BLaER1 treated with 17β-estradiol and CSF1 and Interleukin-3, amounts not matched to agents 10 nM and 100 nM (cell line): ENCODE data around the gene RHO.

ENCODE experiments used
- H3K27ac ChIP-seq, 11 experiments: shearing (Covaris generic); formaldehyde crosslinking; 2 replicates each; pipeline ENCODE4 v1.8.1; 2022
- H3K27me3 ChIP-seq, 11 experiments: shearing (Covaris generic); formaldehyde crosslinking; 2 replicates each; pipeline ENCODE4 v1.8.1; 2022
- H3K36me3 ChIP-seq, 11 experiments: shearing (Covaris generic); formaldehyde crosslinking; 2 replicates each; pipeline ENCODE4 v1.8.1; 2022
- H3K4me1 ChIP-seq, 10 experiments: shearing (Covaris generic); formaldehyde crosslinking; 2 replicates each; pipeline ENCODE4 v1.8.1; 2022
- H3K4me2 ChIP-seq, 11 experiments: shearing (Covaris generic); formaldehyde crosslinking; 2 replicates each; pipeline ENCODE4 v1.8.1; 2022
- H3K4me3 ChIP-seq, 10 experiments: shearing (Covaris generic); formaldehyde crosslinking; 2 replicates each; pipeline ENCODE4 v1.8.1; 2022
- H3K9ac ChIP-seq, 11 experiments: shearing (Covaris generic); formaldehyde crosslinking; 2 replicates each; pipeline ENCODE4 v1.8.1; 2022
- H3K9me3 ChIP-seq, 11 experiments: shearing (Covaris generic); formaldehyde crosslinking; replicated peaks in 1 of 11; 2 replicates each; pipeline ENCODE4 v1.8.1; 2022
- H4K20me1 ChIP-seq, 11 experiments: shearing (Covaris generic); formaldehyde crosslinking; 2 replicates each; pipeline ENCODE4 v1.8.1; 2022
- Cebpa-rat ChIP-seq, 11 experiments: shearing (Covaris generic); IDR thresholded peaks; 2 replicates each; pipeline ENCODE4 v1.8.1; 2022

RHO gene

DNA sequence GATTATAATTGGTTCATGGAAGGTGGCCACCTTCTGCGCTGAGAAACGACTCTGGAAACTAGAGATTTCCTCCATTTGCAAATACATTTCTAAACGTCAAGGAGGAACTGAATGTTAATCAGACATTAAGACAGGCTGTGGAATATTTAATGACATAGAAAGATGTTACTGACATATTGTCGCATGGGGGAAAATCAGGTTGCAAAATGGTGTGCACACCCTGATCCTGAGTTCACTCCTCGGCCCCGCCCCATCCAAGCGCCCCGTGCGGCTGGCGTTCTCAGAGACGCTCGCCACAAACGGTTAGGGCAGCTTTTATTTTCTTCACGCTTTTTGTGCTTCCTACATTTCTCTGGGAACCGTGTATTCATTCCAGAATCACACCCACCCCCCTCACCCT is 25.3 kb downstream of the RHO start:
- no peak for TF ChIP-seq Cebpa-rat (IDR thresholded peaks at IDR 0.05)
- Histone ChIP-seq H3K4me3 (peak overlapping the region in 1 of 10 experiments; percentile 10; a peak in 1 of 20 replicates), H3K9ac (peak overlapping the region in 9 of 11 experiments; percentile 30 to 79 (median 59); a peak in 15 of 22 replicates), H3K9me3 (no peaks in the 10 kb centered on the region), H4K20me1 (peaks cover 0 to 48% (median 5%) of the 10 kb centered on the region in 11 experiments; a peak in 10 of 22 replicates), H3K4me2 (peak overlapping the region; percentile 54 to 97 (median 90)), H3K36me3 (peaks cover 23 to 41% (median 31%) of the 10 kb centered on the region in 11 experiments), H3K4me1 (peaks cover 78 to 91% (median 87%) of the 10 kb centered on the region in 10 experiments), H3K27ac (peak overlapping the region in 10 of 11 experiments; percentile 13 to 76 (median 68); a peak in 18 of 22 replicates), H3K27me3 (no peaks in the 10 kb centered on the region)

DNA sequence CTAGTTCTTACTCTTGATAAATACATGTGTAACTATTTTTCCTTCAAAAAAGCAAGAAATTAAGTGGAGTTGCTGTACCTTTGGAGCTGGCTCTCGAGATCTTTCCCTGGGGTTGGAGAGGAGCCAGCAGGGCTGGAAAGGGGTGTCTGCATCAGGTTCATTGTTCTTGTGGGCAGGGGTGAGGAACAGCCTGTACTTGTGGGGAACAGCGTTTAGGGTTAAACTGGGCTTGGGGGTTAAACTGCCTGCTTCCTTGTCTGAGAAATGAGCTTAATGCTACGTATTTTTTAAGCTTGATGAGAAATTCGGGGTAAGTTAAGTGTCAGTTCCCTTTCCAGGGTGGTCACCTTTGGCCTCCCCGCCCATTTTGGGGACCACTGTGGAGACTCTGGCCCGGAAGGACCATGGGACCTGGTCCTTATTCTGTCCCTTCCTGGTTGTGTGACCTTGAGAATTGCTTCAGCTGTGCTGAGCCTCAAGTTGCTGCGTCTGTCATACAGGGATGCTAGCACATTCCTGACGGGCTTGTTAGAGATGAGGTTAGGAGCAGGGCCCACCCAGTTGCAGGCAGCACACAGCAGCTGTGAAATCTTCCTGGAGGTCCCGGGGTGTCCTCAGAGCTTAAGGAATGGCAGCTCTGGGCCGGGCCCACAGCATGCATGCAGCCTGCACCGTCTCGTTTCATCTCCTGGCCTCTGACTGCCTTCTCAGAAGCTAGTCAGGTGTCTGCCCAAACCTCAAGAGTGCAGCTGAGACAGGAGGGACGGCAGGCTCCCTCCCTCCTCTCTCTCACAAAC is 26.1 kb downstream of the RHO start:
- H3K4me1 ChIP-seq = peaks cover 80 to 91% (median 88%) of the 10 kb centered on the region in 10 experiments
- H3K4me3 ChIP-seq = peak overlapping the region in 1 of 10 experiments; percentile 10; a peak in 3 of 20 replicates
- peaks cover 0 to 48% (median 5%) of the 10 kb centered on the region in 11 experiments; a peak in 10 of 22 replicates for H4K20me1 ChIP-seq
- peak overlapping the region in 10 of 11 experiments; percentile 13 to 76 (median 68); a peak in 20 of 22 replicates for H3K27ac ChIP-seq
- no peaks in the 10 kb centered on the region for H3K9me3 ChIP-seq
- H3K4me2 ChIP-seq = peak overlapping the region; percentile 54 to 97 (median 90)
- peak overlapping the region; percentile 38 to 79 (median 59); a peak in 21 of 22 replicates for H3K9ac ChIP-seq
- H3K27me3 ChIP-seq = no peaks in the 10 kb centered on the region
- peaks cover 30 to 50% (median 39%) of the 10 kb centered on the region in 11 experiments for H3K36me3 ChIP-seq
- no peak for TF ChIP-seq Cebpa-rat (IDR thresholded peaks at IDR 0.05)

DNA sequence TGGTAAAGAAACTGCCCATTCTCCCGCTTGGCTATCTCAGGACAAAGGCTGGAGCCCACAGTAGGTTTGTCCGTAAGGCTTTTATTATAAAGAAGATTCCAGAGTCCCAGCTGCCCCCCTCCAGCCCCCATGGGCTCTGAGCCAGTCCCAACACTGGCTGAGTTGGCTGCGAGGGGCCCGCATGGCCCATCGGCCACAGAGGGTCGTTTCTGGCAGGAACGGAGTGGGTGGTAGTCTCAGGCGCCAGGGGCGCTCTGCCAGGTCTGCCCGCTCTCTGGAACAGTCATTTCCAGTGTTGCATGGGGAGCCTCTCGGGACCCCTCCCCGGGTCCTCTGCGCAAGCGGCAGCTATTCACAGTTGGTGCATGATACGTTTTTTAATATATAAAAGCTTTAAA is 26.7 kb downstream of the RHO start:
- Histone ChIP-seq H4K20me1 (peaks cover 0 to 54% (median 5%) of the 10 kb centered on the region in 11 experiments; a peak in 10 of 22 replicates), H3K27ac (peak overlapping the region in 9 of 11 experiments; percentile 54 to 76 (median 72); a peak in 18 of 22 replicates)

DNA sequence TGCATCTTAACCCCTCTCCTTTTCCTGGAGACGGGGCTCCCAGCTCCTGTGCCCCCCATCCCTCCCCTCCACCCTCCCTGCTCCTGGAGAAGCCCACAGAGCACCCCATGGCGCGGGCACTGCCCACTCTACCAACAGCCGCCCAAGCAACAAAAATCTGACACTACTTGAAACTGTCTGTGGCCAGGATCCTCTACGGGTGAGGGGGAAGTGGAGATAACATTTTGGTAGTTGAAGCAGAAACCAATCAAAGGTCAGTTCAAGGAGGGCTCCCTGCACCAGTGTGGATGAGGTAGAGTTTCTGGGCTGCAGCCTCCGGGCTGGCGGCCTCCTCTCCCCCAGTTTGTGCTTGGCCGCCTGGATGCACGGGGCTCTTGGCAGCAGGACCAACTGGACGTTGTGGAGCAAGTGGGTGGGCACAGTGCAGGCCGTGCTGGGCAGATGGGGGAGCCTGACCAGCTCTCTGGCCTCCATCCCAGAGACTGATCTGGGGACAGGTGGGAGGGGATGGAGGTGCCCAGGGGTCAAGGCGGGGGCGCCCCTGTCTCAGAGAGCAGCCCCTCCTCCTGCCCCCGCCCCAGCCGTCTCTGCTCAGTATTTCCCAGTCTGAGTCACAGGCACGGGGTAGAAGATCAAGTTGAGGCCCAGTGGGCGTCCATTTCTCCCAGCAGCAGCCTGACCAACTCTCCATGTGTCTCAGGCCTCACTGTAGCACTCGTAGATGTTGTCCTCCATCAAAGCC is 27.3 kb downstream of the RHO start:
- Histone ChIP-seq H3K4me2 (peak overlapping the region; percentile 80 to 97 (median 90)), H3K36me3 (peaks cover 30 to 62% (median 47%) of the 10 kb centered on the region in 11 experiments), H3K9me3 (no peaks in the 10 kb centered on the region), H3K4me1 (peaks cover 85 to 92% (median 89%) of the 10 kb centered on the region in 10 experiments), H3K9ac (peak overlapping the region; percentile 11 to 79 (median 59); a peak in 17 of 22 replicates), H4K20me1 (peaks cover 0 to 59% (median 5%) of the 10 kb centered on the region in 11 experiments; a peak in 10 of 22 replicates), H3K4me3 (no peak overlapping the region; a peak in 1 of 20 replicates), H3K27me3 (no peaks in the 10 kb centered on the region), H3K27ac (peak overlapping the region in 9 of 11 experiments; percentile 6 to 76 (median 72); a peak in 16 of 22 replicates)
- no peak for TF ChIP-seq Cebpa-rat (IDR thresholded peaks at IDR 0.05)

More for the DNA sequence above, 26.7 kb downstream of the RHO start:
- H3K4me3 ChIP-seq = no peak overlapping the region; a peak in 1 of 20 replicates
- peaks cover 30 to 56% (median 44%) of the 10 kb centered on the region in 11 experiments for H3K36me3 ChIP-seq
- no peaks in the 10 kb centered on the region for H3K9me3 ChIP-seq
- peak overlapping the region; percentile 38 to 79 (median 59); a peak in 19 of 22 replicates for H3K9ac ChIP-seq
- peaks cover 80 to 92% (median 88%) of the 10 kb centered on the region in 10 experiments for H3K4me1 ChIP-seq
- no peaks in the 10 kb centered on the region for H3K27me3 ChIP-seq
- no peak for TF ChIP-seq Cebpa-rat (IDR thresholded peaks at IDR 0.05)
- peak overlapping the region; percentile 54 to 97 (median 90) for H3K4me2 ChIP-seq

DNA sequence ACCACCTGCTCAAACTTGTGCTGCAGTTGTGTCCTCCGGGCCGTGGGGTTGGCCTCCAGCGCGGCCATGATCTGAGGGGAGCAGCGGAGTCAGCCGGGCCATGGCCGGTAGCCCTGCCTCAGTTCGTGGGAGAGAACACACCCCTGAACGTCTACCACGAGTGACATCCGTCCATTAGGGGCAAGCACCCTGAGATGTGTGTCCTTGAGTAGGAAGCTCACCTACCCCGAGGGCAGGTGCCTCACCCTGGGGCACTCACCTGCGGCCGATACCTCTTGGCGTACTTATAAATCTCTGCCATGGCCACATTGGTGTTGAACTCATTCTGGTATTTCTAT is 27.9 kb downstream of the RHO start:
- peak overlapping the region; percentile 80 to 97 (median 90) for H3K4me2 ChIP-seq
- H3K9me3 ChIP-seq = no peaks in the 10 kb centered on the region
- H3K4me1 ChIP-seq = peaks cover 90 to 94% (median 92%) of the 10 kb centered on the region in 10 experiments
- peaks cover 0 to 63% (median 5%) of the 10 kb centered on the region in 11 experiments; a peak in 10 of 22 replicates for H4K20me1 ChIP-seq
- no peaks in the 10 kb centered on the region for H3K27me3 ChIP-seq
- H3K9ac ChIP-seq = peak overlapping the region in 7 of 11 experiments; percentile 45 to 79 (median 66); a peak in 13 of 22 replicates
- no peak for TF ChIP-seq Cebpa-rat (IDR thresholded peaks at IDR 0.05)
- H3K36me3 ChIP-seq = peaks cover 30 to 68% (median 47%) of the 10 kb centered on the region in 11 experiments
- no peak overlapping the region; a peak in 1 of 20 replicates for H3K4me3 ChIP-seq
- peak overlapping the region in 8 of 11 experiments; percentile 6 to 76 (median 68); a peak in 11 of 22 replicates for H3K27ac ChIP-seq

DNA sequence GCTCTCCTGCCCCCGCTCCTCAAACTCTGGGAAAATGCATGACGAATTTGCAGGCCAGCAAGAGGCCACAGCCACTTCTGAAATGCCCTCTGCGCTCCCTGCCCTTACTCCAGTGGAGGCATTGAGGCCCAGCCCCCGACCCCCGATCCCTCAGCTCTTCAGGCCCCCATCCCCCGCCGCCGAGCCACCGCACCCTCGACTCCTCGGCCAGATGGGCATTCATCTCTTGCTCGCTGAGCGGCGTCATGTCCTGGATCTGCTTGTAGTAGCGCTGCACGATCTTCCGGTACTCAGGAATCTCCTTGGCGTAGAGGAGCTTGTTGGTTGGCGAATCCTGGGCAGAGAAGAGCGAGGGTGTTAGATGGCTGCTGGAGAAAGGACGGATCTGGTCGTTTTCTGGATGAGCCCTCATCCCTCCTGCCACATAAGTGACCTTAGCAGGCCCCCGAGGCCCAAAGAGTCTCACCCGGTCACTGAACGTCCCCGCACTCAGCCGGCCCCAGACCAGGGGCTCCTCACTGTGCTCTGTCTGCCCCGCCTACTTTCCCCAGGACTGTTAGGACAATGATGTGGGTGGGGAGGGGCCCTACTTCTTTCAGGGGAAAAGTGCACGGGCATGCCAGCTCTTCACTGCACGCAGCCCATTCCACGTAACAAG is 28.6 kb downstream of the RHO start:
- Histone ChIP-seq H4K20me1 (peaks cover 0 to 67% (median 5%) of the 10 kb centered on the region in 11 experiments; a peak in 10 of 22 replicates), H3K9me3 (no peaks in the 10 kb centered on the region), H3K4me1 (peaks cover 96 to 100% (median 99%) of the 10 kb centered on the region in 10 experiments), H3K27ac (peak overlapping the region in 6 of 11 experiments; percentile 71 to 85 (median 82); a peak in 6 of 22 replicates), H3K27me3 (no peaks in the 10 kb centered on the region), H3K36me3 (peaks cover 34 to 73% (median 51%) of the 10 kb centered on the region in 11 experiments), H3K9ac (peak overlapping the region in 5 of 11 experiments; percentile 12 to 79 (median 65); a peak in 5 of 22 replicates), H3K4me2 (peak overlapping the region; percentile 80 to 97 (median 95)), H3K4me3 (no peak overlapping the region)
- TF ChIP-seq Cebpa-rat (IDR thresholded peaks at IDR 0.05) = no peak

DNA sequence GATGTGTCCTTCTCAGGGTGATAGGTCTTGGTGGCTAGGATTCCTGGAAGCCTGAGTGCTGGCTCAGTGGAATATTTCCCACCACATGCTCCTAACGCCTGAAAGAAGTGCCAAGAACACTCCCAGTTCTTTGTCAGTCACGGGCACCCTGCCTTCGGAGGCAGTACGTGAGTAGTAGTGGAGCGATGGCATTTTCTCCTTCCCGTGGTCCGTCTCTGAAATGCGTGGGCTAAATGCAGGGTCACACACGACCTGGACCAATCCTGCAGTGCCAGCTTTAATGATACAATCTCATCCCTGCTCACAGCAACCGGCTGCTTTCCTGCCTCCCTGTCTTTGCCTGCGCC is 29.1 kb downstream of the RHO start:
- Histone ChIP-seq H3K9ac (peak overlapping the region in 8 of 11 experiments; percentile 12 to 79 (median 74); a peak in 11 of 22 replicates), H3K4me3 (no peak overlapping the region), H3K27me3 (no peaks in the 10 kb centered on the region), H3K4me2 (peak overlapping the region; percentile 80 to 97 (median 95)), H3K9me3 (no peaks in the 10 kb centered on the region), H4K20me1 (peaks cover 0 to 72% (median 5%) of the 10 kb centered on the region in 11 experiments; a peak in 10 of 22 replicates), H3K36me3 (peaks cover 39 to 78% (median 56%) of the 10 kb centered on the region in 11 experiments), H3K27ac (peak overlapping the region in 9 of 11 experiments; percentile 71 to 88 (median 81); a peak in 13 of 22 replicates), H3K4me1 (peaks cover 97 to 100% (median 100%) of the 10 kb centered on the region in 10 experiments)
- TF ChIP-seq Cebpa-rat (IDR thresholded peaks at IDR 0.05) = no peak
